Subcutaneous adipose tissue (tissue), 4 donors: ENCODE measurements around the gene ESYT2. TPM values are rescaled to one million over a fixed set of nuclear protein-coding genes. Genes with fewer than 3 reads are reported as not detected.

Experiments used
- CTCF ChIP-seq: fragments of 450-650 bp; IDR thresholded peaks from one replicate; pipeline ENCODE4 v1.5.1; 2016; ENCODE audit warnings: low read depth, mild to moderate bottlenecking, control low read depth, antibody characterized with exemption, moderate library complexity
- total RNA-seq, 4 donors: library from RNA; depleted of rRNA; stranded (reverse); fragments of >200 nt; gene quantifications; one replicate each; pipeline ENCODE4 v1.1.0, GENCODE V29; 2016

Gene ESYT2
- total RNA-seq, 4 donors from 2014 or later: 86.2 to 124 (median 106) TPM

- no peak for TF ChIP-seq CTCF
Observed at GRCh38 chr7:158816995-158817394, 12.3 kb downstream of the ESYT2 start.

GRCh38 chr7:158816271-158816670 lies 13.0 kb downstream of the ESYT2 start:
- no peak for TF ChIP-seq CTCF

DNA sequence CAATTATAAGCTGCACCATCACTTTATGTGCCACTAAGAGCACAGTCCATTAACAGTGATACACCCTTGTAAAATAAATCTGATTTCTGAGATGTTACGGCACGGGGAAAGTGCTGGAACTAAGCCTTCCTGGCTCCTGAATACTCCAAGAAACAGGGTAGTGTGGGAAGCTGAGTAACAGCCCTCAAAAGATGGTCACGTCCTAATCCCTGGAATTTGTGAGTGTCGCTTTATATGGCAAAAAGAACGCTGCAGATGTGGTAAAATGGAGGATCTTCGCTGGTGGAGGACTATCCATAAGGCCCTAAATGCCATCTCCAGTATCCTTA lies 13.5 kb downstream of the ESYT2 start:
- TF ChIP-seq CTCF: no peak

- TF ChIP-seq CTCF: no peak
Observed at GRCh38 chr7:158815083-158815799, 14.1 kb downstream of the ESYT2 start.

DNA sequence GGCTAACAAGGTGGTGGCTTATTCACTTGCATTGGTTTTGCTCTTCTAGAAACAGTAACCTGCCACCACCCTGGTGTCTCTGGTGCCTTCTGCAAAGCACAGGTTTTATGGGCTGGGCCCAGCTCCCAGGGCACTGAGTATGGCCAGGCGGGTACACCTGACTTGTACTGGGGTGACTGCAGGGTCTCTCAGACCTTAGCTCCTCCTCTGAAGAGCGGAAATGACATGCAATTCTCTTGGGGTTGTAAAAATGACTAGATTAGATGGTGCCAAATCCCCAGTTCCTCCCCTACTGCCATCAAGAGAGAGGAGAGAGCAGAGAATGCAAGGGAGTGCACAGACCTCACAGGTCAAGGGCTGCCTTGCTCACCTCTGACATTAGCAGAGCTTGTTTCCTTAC lies 14.7 kb downstream of the ESYT2 start:
- TF ChIP-seq CTCF: no peak

GRCh38 chr7:158812684-158813083 lies 16.6 kb downstream of the ESYT2 start:
- TF ChIP-seq CTCF: no peak

- TF ChIP-seq CTCF: no peak
Observed at GRCh38 chr7:158811894-158812293, 17.4 kb downstream of the ESYT2 start.
